H9 (cell line): ENCODE data around the gene GPR15LG. TPM values are rescaled to one million over a fixed set of nuclear protein-coding genes. Genes with fewer than 3 reads are reported as not detected.

ENCODE experiments used
- DNase-seq: peaks from one replicate; pipeline ENCODE4 v3.0.0-alpha.2; 2017
- H2AFZ ChIP-seq: one replicate; pipeline ENCODE4 v1.6.1; 2013; ENCODE audit warnings: mild to moderate bottlenecking, low read length, control low read depth, moderate library complexity
- H2AK5ac ChIP-seq: 2 replicates; pipeline ENCODE4 v1.6.1; 2013; ENCODE audit warnings: low read length, control low read depth, mixed read lengths; ENCODE audit not compliant: insufficient read length
- H2BK120ac ChIP-seq: one replicate; pipeline ENCODE4 v1.6.1; 2013; ENCODE audit warnings: low read depth, mild to moderate bottlenecking, low read length, control low read depth, inconsistent platforms; ENCODE audit not compliant: poor library complexity, severe bottlenecking
- H2BK12ac ChIP-seq: 2 replicates; pipeline ENCODE4 v1.6.1; 2013; ENCODE audit warnings: low read length, control low read depth, mixed read lengths, low read depth; ENCODE audit not compliant: insufficient read length
- H2BK15ac ChIP-seq: 2 replicates; pipeline ENCODE4 v1.6.1; 2013; ENCODE audit warnings: low read depth, low read length, control low read depth
- H2BK20ac ChIP-seq: one replicate; pipeline ENCODE4 v1.6.1; 2013; ENCODE audit warnings: low read depth, mild to moderate bottlenecking, low read length, control low read depth, inconsistent platforms; ENCODE audit not compliant: poor library complexity, severe bottlenecking
- H2BK5ac ChIP-seq: 2 replicates; pipeline ENCODE4 v1.6.1; 2013; ENCODE audit warnings: low read length, control low read depth, mixed read lengths; ENCODE audit not compliant: insufficient read length
- H3K14ac ChIP-seq: 2 replicates; pipeline ENCODE4 v1.6.1; 2013; ENCODE audit warnings: low read length, control low read depth; ENCODE audit not compliant: insufficient read depth
- H3K18ac ChIP-seq: 2 replicates; pipeline ENCODE4 v1.6.1; 2013; ENCODE audit warnings: low read depth, mild to moderate bottlenecking, mixed read lengths, low read length, control low read depth; ENCODE audit not compliant: insufficient read length
- H3K23ac ChIP-seq: 2 replicates; pipeline ENCODE4 v1.6.1; 2013; ENCODE audit warnings: low read length, control low read depth, mixed read lengths, low read depth; ENCODE audit not compliant: insufficient read length
- H3K23me2 ChIP-seq: 2 replicates; pipeline ENCODE4 v1.6.1; 2013; ENCODE audit warnings: low read depth, mild to moderate bottlenecking, mixed read lengths, low read length, control low read depth; ENCODE audit not compliant: insufficient read length, poor library complexity, severe bottlenecking
- H3K27ac ChIP-seq: 2 replicates; pipeline ENCODE4 v1.5.1; 2013; ENCODE audit warnings: low read length, control low read depth, mixed read lengths, low read depth; ENCODE audit not compliant: insufficient read length
- H3K27me3 ChIP-seq: 2 replicates; pipeline ENCODE4 v1.6.1; 2013; ENCODE audit warnings: low read length, control low read depth, inconsistent platforms; ENCODE audit not compliant: insufficient read depth
- H3K4ac ChIP-seq: 2 replicates; pipeline ENCODE4 v1.6.1; 2013; ENCODE audit warnings: low read depth, mild to moderate bottlenecking, control low read depth, inconsistent platforms, low read length, moderate library complexity
- H3K4me1 ChIP-seq: 2 replicates; pipeline ENCODE4 v1.6.1; 2013; ENCODE audit warnings: low read length, control low read depth, inconsistent platforms; ENCODE audit not compliant: insufficient read depth
- H3K4me2 ChIP-seq: 2 replicates; pipeline ENCODE4 v1.6.1; 2013; ENCODE audit warnings: low read length, control low read depth, mixed read lengths; ENCODE audit not compliant: insufficient read length, insufficient read depth
- H3K56ac ChIP-seq: 2 replicates; pipeline ENCODE4 v1.6.1; 2013; ENCODE audit warnings: low read depth, mild to moderate bottlenecking, mixed read lengths, low read length, control low read depth; ENCODE audit not compliant: insufficient read length
- H3K79me1 ChIP-seq: 2 replicates; pipeline ENCODE4 v1.6.1; 2013; ENCODE audit warnings: low read depth, mild to moderate bottlenecking, moderate library complexity, low read length, control low read depth, inconsistent platforms; ENCODE audit not compliant: insufficient read depth, poor library complexity, severe bottlenecking
- H3K79me2 ChIP-seq: 2 replicates; pipeline ENCODE4 v1.6.1; 2013; ENCODE audit warnings: low read length, control low read depth, inconsistent platforms; ENCODE audit not compliant: insufficient read depth
- H3K9ac ChIP-seq: 2 replicates; pipeline ENCODE4 v1.6.1; 2013; ENCODE audit warnings: low read length, control low read depth, mixed read lengths; ENCODE audit not compliant: insufficient read length; ENCODE audit errors: extremely low read depth
- H3K9me3 ChIP-seq: one replicate; pipeline ENCODE4 v1.6.1; 2013; ENCODE audit warnings: low read depth, low read length, inconsistent platforms; ENCODE audit not compliant: control insufficient read depth
- H3T11ph ChIP-seq: one replicate; pipeline ENCODE4 v1.6.1; 2013; ENCODE audit warnings: mild to moderate bottlenecking, low read length, control low read depth, inconsistent platforms
- H4K20me1 ChIP-seq: one replicate; pipeline ENCODE4 v1.6.1; 2013; ENCODE audit not compliant: control insufficient read depth, insufficient read length, insufficient read depth
- H4K5ac ChIP-seq: 2 replicates; pipeline ENCODE4 v1.6.1; 2013; ENCODE audit warnings: low read depth, mild to moderate bottlenecking, mixed read lengths, low read length, control low read depth; ENCODE audit not compliant: insufficient read length
- H4K8ac ChIP-seq: replicated peaks from 2 replicates; pipeline ENCODE4 v1.6.1; 2013; ENCODE audit warnings: low read length, control low read depth, mixed read lengths, low read depth; ENCODE audit not compliant: insufficient read length
- H4K91ac ChIP-seq: 2 replicates; pipeline ENCODE4 v1.6.1; 2013; ENCODE audit warnings: low read depth, mild to moderate bottlenecking, moderate library complexity, mixed read lengths, low read length, control low read depth; ENCODE audit not compliant: insufficient read length
- H3K27ac Mint-ChIP-seq, 3 experiments: 2 replicates in 2 of 3; 3 replicates in 1 of 3; pipeline ENCODE4 v1.8.0; 2020 to 2021; ENCODE audit warnings: mixed read lengths in 3 of 3, mild to moderate bottlenecking in 1 of 3, moderate library complexity in 1 of 3
- H3K27me3 Mint-ChIP-seq: 2 replicates; pipeline ENCODE4 v1.8.0; 2021; ENCODE audit warnings: low read depth, mild to moderate bottlenecking, moderate library complexity, mixed read lengths
- H3K36me3 Mint-ChIP-seq, 3 experiments: 2 replicates in 2 of 3; 3 replicates in 1 of 3; pipeline ENCODE4 v1.8.0; 2020 to 2021; ENCODE audit warnings: low read depth in 3 of 3, mixed read lengths in 3 of 3; ENCODE audit not compliant: insufficient read depth in 1 of 3
- H3K4me1 Mint-ChIP-seq, 2 experiments: 2 replicates each; pipeline ENCODE4 v1.8.0; 2020; ENCODE audit warnings: mixed read lengths in 2 of 2
- H3K4me3 Mint-ChIP-seq, 2 experiments: 2 replicates in 1 of 2; 3 replicates in 1 of 2; pipeline ENCODE4 v1.8.0; 2020 to 2021; ENCODE audit warnings: mild to moderate bottlenecking in 2 of 2, mixed read lengths in 2 of 2, moderate library complexity in 1 of 2
- H3K9me3 Mint-ChIP-seq, 2 experiments: 2 replicates in 1 of 2; 3 replicates in 1 of 2; pipeline ENCODE4 v1.8.0; 2020; ENCODE audit warnings: mild to moderate bottlenecking in 2 of 2, mixed read lengths in 2 of 2, moderate library complexity in 1 of 2
- CTCF ChIP-seq: fragments of 200-600 bp; sonication (generic); conservative IDR thresholded peaks from 3 replicates; pipeline ENCODE4 v1.8.0; 2021; ENCODE audit warnings: antibody characterized with exemption, mild to moderate bottlenecking
- WGBS: extraction: QIAGEN DNeasy Blood & Tissue Kit; methylation state at CpG from one replicate; pipeline ENCODE4 v1.1.7; 2013; ENCODE audit warnings: missing lambda C conversion rate, low lambda C conversion rate, mixed read lengths; ENCODE audit not compliant: insufficient read length; ENCODE audit errors: extremely low coverage; 5-methylcytosine and 5-hydroxymethylcytosine counted together
- total RNA-seq: library from RNA; stranded (reverse); gene quantifications from 2 replicates; pipeline ENCODE4 v1.2.1, GENCODE V29; 2021

GPR15LG gene
- total RNA-seq, 1 experiment from 2014 or later = not detected

GRCh38 chr10:84214612-84215235, 41.1 kb downstream of the GPR15LG start:
- WGBS = no CpG with 5 or more reads among the region's 12 CpGs
- H2BK12ac ChIP-seq = no peak overlapping the region

More at GRCh38 chr10:84214612-84215235, 41.1 kb downstream of the GPR15LG start:
- H3K36me3 Mint-ChIP-seq = no peaks in the 10 kb centered on the region; a peak in 1 of 7 replicates
- peak overlapping the region in 1 of 3 experiments; percentile 79; a peak in 1 of 7 replicates for H3K27ac Mint-ChIP-seq
- Histone ChIP-seq H4K8ac (no peak overlapping the region), H3K4ac (no peak overlapping the region), H3K14ac (no peak overlapping the region), H2BK5ac (no peak overlapping the region), H2AFZ (no peak overlapping the region), H3K27ac (no peak overlapping the region), H3K79me2 (no peaks in the 10 kb centered on the region), H2BK15ac (no peak overlapping the region), H2BK20ac (no peak overlapping the region), H3K79me1 (no peaks in the 10 kb centered on the region), H3K56ac (no peak overlapping the region), H4K5ac (no peak overlapping the region), H4K20me1 (no peaks in the 10 kb centered on the region), H3K4me1 (no peaks in the 10 kb centered on the region), H2AK5ac (no peak overlapping the region), H3K23ac (no peak overlapping the region), H3K9ac (no peak overlapping the region), H3K9me3 (no peaks in the 10 kb centered on the region), H3K27me3 (no peaks in the 10 kb centered on the region), H3K4me2 (no peak overlapping the region), H3T11ph (no peak overlapping the region), H3K23me2 (no peaks in the 10 kb centered on the region), H2BK120ac (no peak overlapping the region), H3K18ac (no peak overlapping the region), H4K91ac (no peak overlapping the region)
- peaks cover 0 to 6% of the 10 kb centered on the region in 2 experiments; a peak in 3 of 4 replicates for H3K4me1 Mint-ChIP-seq
- peak; percentile 79 for TF ChIP-seq CTCF
- H3K27me3 Mint-ChIP-seq = peaks cover 3% of the 10 kb centered on the region; the same call in 1 of the 2 replicates
- H3K9me3 Mint-ChIP-seq = no peaks in the 10 kb centered on the region
- H3K4me3 Mint-ChIP-seq = no peak overlapping the region
- peak; percentile 72 for DNase-seq
